Heart left ventricle (tissue), 13 donors: ENCODE measurements around the gene FAM163B.

Experiments
- POLR2A ChIP-seq, 2 donors: fragments of 450-650 bp; IDR thresholded peaks; one replicate each; pipeline ENCODE4 v1.6.1; 2017; ENCODE audit warnings: antibody characterized with exemption in 2 of 2, mild to moderate bottlenecking in 2 of 2, moderate library complexity in 2 of 2
- TF ChIP-seq, protein P1 (sequence below), 12 donors: fragments of 200-600 bp; sonication (generic) in 4 of 12; IDR thresholded peaks; one replicate each; pipeline versions ENCODE4 v1.5.0 to v1.8.0; 2018 to 2022; ENCODE audit warnings: antibody characterized with exemption in 12 of 12, mild to moderate bottlenecking in 5 of 12
- donor health status: ischemic (EF 13 %, LVEDD 7.1; RV severe dilation, severe dysfunction).
- donor health status: DM: no; HTN: yes; CAD: no.
- donor health status: DM: no; HTN: no; CAD: no.
- donor health status: ischemic (EF 25% LVEDD 6.9; RV normal size, moderate dysfunction).
- donor health status: ischemic (EF 25% LVEDD 5.7; RV mildly dilated, moderate dysfunction).
- donor health status: ischemic (EF 35%, LVEDD 5.7; RV mildly dilated, moderate dysfunction).
- donor health status: nonischemic (EF 11% LVEDD 7.7; RV severe dilation, severe dysfunction).
- donor health status: DM: yes; HTN: yes; CAD: no.
- donor health status: PGD.
- donor health status: ischemic (EF 29% LVEDD 5.4; RV normal size, mild dysfunction).
- donor health status: nonischemic (EF 23%, LVEDD 6.1; RV moderate dilation, normal function).

- TF ChIP-seq, protein P1, sequence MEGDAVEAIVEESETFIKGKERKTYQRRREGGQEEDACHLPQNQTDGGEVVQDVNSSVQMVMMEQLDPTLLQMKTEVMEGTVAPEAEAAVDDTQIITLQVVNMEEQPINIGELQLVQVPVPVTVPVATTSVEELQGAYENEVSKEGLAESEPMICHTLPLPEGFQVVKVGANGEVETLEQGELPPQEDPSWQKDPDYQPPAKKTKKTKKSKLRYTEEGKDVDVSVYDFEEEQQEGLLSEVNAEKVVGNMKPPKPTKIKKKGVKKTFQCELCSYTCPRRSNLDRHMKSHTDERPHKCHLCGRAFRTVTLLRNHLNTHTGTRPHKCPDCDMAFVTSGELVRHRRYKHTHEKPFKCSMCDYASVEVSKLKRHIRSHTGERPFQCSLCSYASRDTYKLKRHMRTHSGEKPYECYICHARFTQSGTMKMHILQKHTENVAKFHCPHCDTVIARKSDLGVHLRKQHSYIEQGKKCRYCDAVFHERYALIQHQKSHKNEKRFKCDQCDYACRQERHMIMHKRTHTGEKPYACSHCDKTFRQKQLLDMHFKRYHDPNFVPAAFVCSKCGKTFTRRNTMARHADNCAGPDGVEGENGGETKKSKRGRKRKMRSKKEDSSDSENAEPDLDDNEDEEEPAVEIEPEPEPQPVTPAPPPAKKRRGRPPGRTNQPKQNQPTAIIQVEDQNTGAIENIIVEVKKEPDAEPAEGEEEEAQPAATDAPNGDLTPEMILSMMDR (IDR thresholded peaks at IDR 0.05), result no peak
- no peak for TF ChIP-seq POLR2A (IDR thresholded peaks at IDR 0.05)
Observed at GRCh38 chr9:133576875-133577736, 32.1 kb downstream of the FAM163B start.
